ENCODE data around the gene PROK1. TPM values are rescaled to one million over a fixed set of nuclear protein-coding genes. Genes with fewer than 3 reads are reported as not detected.
A peak's percentile ranks its signal among the peaks of the same experiment; 100 is the strongest.

The PROK1 gene
- total and polyA plus RNA-seq, 10 of the 15 experiments (the other 5 are each of a cell fraction or from before 2014, with no cell fraction given) = not detected

DNA sequence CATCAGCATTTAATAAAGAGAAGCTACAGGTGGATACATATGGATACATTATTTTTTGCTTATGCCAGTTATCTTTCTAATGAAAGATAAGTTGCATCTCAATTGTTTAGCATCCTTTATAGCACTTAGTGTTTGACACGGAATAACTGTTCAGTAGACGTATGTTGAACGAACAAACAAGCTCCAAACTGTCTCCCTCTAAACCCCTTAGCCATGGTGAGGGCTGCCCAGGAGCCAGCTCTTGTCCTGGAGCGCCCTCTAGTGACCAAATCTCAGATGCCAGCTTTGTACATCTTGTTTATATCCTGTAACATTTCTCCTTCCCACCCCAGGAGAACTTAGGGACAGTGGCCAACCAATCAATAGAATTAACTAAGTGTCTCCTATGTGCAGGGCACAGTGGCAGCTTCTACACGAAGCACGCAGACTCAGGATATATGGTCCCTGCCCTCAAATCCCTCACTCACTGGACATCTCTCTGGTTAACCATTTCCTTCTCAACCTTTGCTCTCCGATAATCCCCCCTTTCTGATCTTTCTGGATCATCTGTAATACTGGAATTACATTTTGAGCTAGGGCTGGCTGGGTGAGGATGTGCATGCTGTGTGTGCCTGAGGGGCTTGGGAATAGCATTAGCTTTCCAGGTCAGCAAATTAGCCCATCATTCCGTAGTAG is 45.1 kb downstream of the PROK1 start:
- Histone ChIP-seq H3K9ac (ENCODE audit: control insufficient read depth, insufficient read depth, low read length) (no peak overlapping the region), H3K9me3 (replicated peaks; ENCODE audit: control insufficient read depth, insufficient read depth, low read length) (no peaks in the 10 kb centered on the region), H4K20me1 (ENCODE audit: control insufficient read depth, insufficient read depth) (no peaks in the 10 kb centered on the region), H3K27ac (ENCODE audit: control insufficient read depth, insufficient read depth) (no peak overlapping the region), H3K4me1 (ENCODE audit: control insufficient read depth, insufficient read depth, low read length) (no peaks in the 10 kb centered on the region), H3K4me2 (ENCODE audit: control insufficient read depth, insufficient read depth) (no peak overlapping the region), H3K79me2 (ENCODE audit: control insufficient read depth, insufficient read depth, low read length) (no peaks in the 10 kb centered on the region), H2AFZ (ENCODE audit: control insufficient read depth, low read depth, low read length) (no peak overlapping the region), H3K36me3 (ENCODE audit: control insufficient read depth in 2 of 2, insufficient read depth in 2 of 2, low read length in 1 of 2) (no peaks in the 10 kb centered on the region), H3K4me3 (no peak overlapping the region), H3K27me3 (replicated peaks in 1 of 2; ENCODE audit: control insufficient read depth in 2 of 2, insufficient read depth in 2 of 2, low read length in 1 of 2) (no peaks in the 10 kb centered on the region; a peak in 1 of 4 replicates)
- ChIA-PET RAD21 (ENCODE audit: unreplicated experiment) (interaction anchor here (0.7 to 2.8 kb wide), 28 partner anchors 12 to 883 kb away, joined by 3 to 22 read pairs (median 4); partner anchors contain the start of genes KCNC4 and RBM15), CTCF (interaction anchor here (0.7 to 5.9 kb wide), 77 partner anchors 9 to 1555 kb away, joined by 3 to 87 read pairs (median 4); partner anchors contain the start of genes AHCYL1, KCNA10, KCNC4 and RBM15), SMC1A (ENCODE audit: uncharacterized antibody, unreplicated experiment) (interaction anchor here (0.8 to 3.5 kb wide), 26 partner anchors 8 to 467 kb away, joined by 3 to 28 read pairs (median 4); no protein-coding TSS in a partner anchor), POLR2A (interaction anchor here (1.1 kb wide), 1 partner anchor 88 kb away, joined by 3 read pairs; no protein-coding TSS in a partner anchor)
- FAIRE-seq (peak; percentile 75), ATAC-seq (peak; percentile 96), DNase-seq (ENCODE audit: low read depth, low spot score) (no peak)
- peak; percentile 91 to 93 (median 91) for TF ChIP-seq CTCF (IDR thresholded peaks at IDR 0.05 in 2 of 3, conservative IDR thresholded peaks at IDR 0.05 in 1 of 3; ENCODE audit: control insufficient read depth in 2 of 3, extremely low read depth in 1 of 3, insufficient read depth in 1 of 3, low read depth in 3 of 3, low read length in 3 of 3)
- no peak for TF ChIP-seq HDGF (IDR thresholded peaks at IDR 0.05)
- TF ChIP-seq CHD1 (IDR thresholded peaks at IDR 0.05; ENCODE audit: low read depth, low read length) = no peak
- 0 out of 2 replicates have a peak, but pooled peaks have one; percentile 48 for TF ChIP-seq YY1 (IDR thresholded peaks at IDR 0.05; ENCODE audit: low read depth, low read length)
- TF ChIP-seq SMC3 (IDR thresholded peaks at IDR 0.05; ENCODE audit: borderline replicate concordance, low read length) = peak; percentile 72
- TF ChIP-seq BRCA1 (IDR thresholded peaks at IDR 0.05; ENCODE audit: low read depth, low read length) = no peak
- TF ChIP-seq RBBP5 (conservative IDR thresholded peaks at IDR 0.05) = no peak
- no peak for TF ChIP-seq TAF1 (IDR thresholded peaks at IDR 0.05; ENCODE audit: borderline replicate concordance, low read depth, low read length)
- peak; percentile 94 for TF ChIP-seq RAD21 (IDR thresholded peaks at IDR 0.05; ENCODE audit: insufficient read depth, low read depth, low read length)
- TF ChIP-seq E2F4 (IDR thresholded peaks at IDR 0.05; ENCODE audit: low read depth, low read length) = no peak
- no peak for TF ChIP-seq BCL11A (IDR thresholded peaks at IDR 0.05; ENCODE audit: low read depth, low read length)
- 0 out of 2 replicates have a peak, but pooled peaks have one; percentile 11 for TF ChIP-seq FOXK2 (IDR thresholded peaks at IDR 0.05)
- TF ChIP-seq IKZF2 (IDR thresholded peaks at IDR 0.05) = no peak
- no peak for TF ChIP-seq ELK1 (IDR thresholded peaks at IDR 0.05; ENCODE audit: low read depth, low read length)
- no peak for TF ChIP-seq EP300 (IDR thresholded peaks at IDR 0.05; ENCODE audit: borderline replicate concordance in 1 of 2, control insufficient read depth in 1 of 2, low read depth in 2 of 2, low read length in 2 of 2)
- TF ChIP-seq ZNF217 (IDR thresholded peaks at IDR 0.05) = no peak
- TF ChIP-seq SMARCA5 (IDR thresholded peaks at IDR 0.05) = no peak
- no peak for TF ChIP-seq PAX5 (IDR thresholded peaks at IDR 0.05; ENCODE audit: borderline replicate concordance, low read depth, low read length)
- in situ Hi-C loops (cut with MboI) = no loop called here
- intact Hi-C loops (cut with micrococcal nuclease; ENCODE audit: unreplicated experiment) = loop anchor here (1.0 kb wide), 2 partner anchors 84 to 293 kb away; no protein-coding TSS in a partner anchor
- 4% methylated on average over 8 of the region's 8 CpGs for WGBS (ENCODE audit: insufficient coverage, insufficient replicate concordance, low lambda C conversion rate, missing lambda C conversion rate)
- BruUV-seq (replicated peaks) = no TSS peak
